K562 (cell line): ENCODE data around the gene NCOR2. TPM values are rescaled to one million over a fixed set of nuclear protein-coding genes. Genes with fewer than 3 reads are reported as not detected.
A peak's percentile ranks its signal among the peaks of the same experiment; 100 is the strongest.

ENCODE experiments used
- ATAC-seq: fragments of 200-7000 bp; cut with Tn5 transposase; 3 replicates; pipeline ENCODE4 v1.9.1; 2020; ENCODE audit warnings: moderate library complexity
- BruUV-seq: library from RNA; stranded (reverse); fragments of 400-500 nt; replicated peaks from 2 replicates; lab custom pipeline; 2021; lab: Mats Ljungman, UMichigan
- CTCF ChIA-PET: fragments of 300-600 bp; formaldehyde crosslinking; extraction: SDS; loops from one replicate; lab custom pipeline; 2021; ENCODE audit warnings: low intra/inter-chr PET ratio; lab: Yijun Ruan, JAX
- POLR2A ChIA-PET: fragments of 300-600, 350-650 bp; sonication (Branson Sonifier 250); formaldehyde crosslinking; extraction: SDS; loops from one replicate; lab custom pipeline; 2021; ENCODE audit warnings: antibody characterized with exemption, inconsistent platforms; lab: Yijun Ruan, JAX
- DNase-seq, 4 experiments: peaks; one replicate each; pipeline versions ENCODE4 v3.0.0 to v3.0.0-alpha.2; 2011 to 2018; ENCODE audit warnings: low spot score in 3 of 4, mixed read lengths in 3 of 4; ENCODE audit errors: extremely low read depth in 1 of 4
- FAIRE-seq: peaks from 2 replicates; lab custom pipeline; 2011; peaks lifted over from hg19 to GRCh38; lab: Jason Lieb, UNC
- H2AFZ ChIP-seq: 2 replicates; pipeline ENCODE4 v1.6.0; 2011; ENCODE audit warnings: low read depth, low read length, control low read depth, inconsistent platforms
- H3K27ac ChIP-seq: fragments of 200-600 bp; 3 replicates; pipeline ENCODE4 v1.8.0; 2011; ENCODE audit warnings: low read depth, mild to moderate bottlenecking, control low read depth, inconsistent platforms, low read length, moderate library complexity, mixed read lengths; ENCODE audit errors: extremely low read depth
- H3K27me3 ChIP-seq, 2 experiments: fragments of 300-600 bp in 1 of 2; 2 replicates in 1 of 2; 3 replicates in 1 of 2; pipeline versions ENCODE4 v1.6.0 to v1.8.0; 2011; ENCODE audit warnings: inconsistent platforms in 2 of 2, low read length in 2 of 2, mild to moderate bottlenecking in 1 of 2, mixed read lengths in 1 of 2, moderate library complexity in 1 of 2; ENCODE audit not compliant: control insufficient read depth in 2 of 2, insufficient read depth in 2 of 2
- H3K36me3 ChIP-seq: fragments of 300-600 bp; 3 replicates; pipeline ENCODE4 v1.8.0; 2011; ENCODE audit warnings: mild to moderate bottlenecking, low read length, inconsistent platforms; ENCODE audit not compliant: control insufficient read depth, insufficient read depth
- H3K4me1 ChIP-seq, 2 experiments: fragments of 200-600 bp in 1 of 2; replicated peaks in 1 of 2; 2 replicates in 1 of 2; 3 replicates in 1 of 2; pipeline versions ENCODE4 v1.5.1 to v1.8.0; 2011; ENCODE audit warnings: inconsistent platforms in 2 of 2, low read length in 2 of 2, mild to moderate bottlenecking in 1 of 2, mixed read lengths in 1 of 2, moderate library complexity in 1 of 2; ENCODE audit not compliant: control insufficient read depth in 2 of 2, insufficient read depth in 2 of 2
- H3K4me2 ChIP-seq: 2 replicates; pipeline ENCODE4 v1.6.1; 2011; ENCODE audit warnings: low read length, control low read depth, inconsistent platforms, mixed read lengths; ENCODE audit not compliant: insufficient read depth
- H3K4me3 ChIP-seq: fragments of 200-600 bp; sonication (generic), shearing (Covaris generic); 2 replicates; pipeline ENCODE4 v1.5.1; 2016; ENCODE audit warnings: control low read depth, inconsistent platforms
- H3K79me2 ChIP-seq: fragments of 200-600 bp; 3 replicates; pipeline ENCODE4 v1.8.0; 2011; ENCODE audit warnings: low read length, inconsistent platforms; ENCODE audit not compliant: control insufficient read depth, insufficient read depth
- H3K9ac ChIP-seq, 2 experiments: 2 replicates each; pipeline versions ENCODE4 v1.6.0 to v1.6.1; 2011; ENCODE audit warnings: low read depth in 2 of 2, low read length in 2 of 2, control low read depth in 1 of 2, inconsistent platforms in 1 of 2, mild to moderate bottlenecking in 1 of 2, mixed read lengths in 1 of 2; ENCODE audit not compliant: insufficient read depth in 1 of 2
- H3K9me1 ChIP-seq: one replicate; pipeline ENCODE4 v1.6.0; 2011; ENCODE audit warnings: inconsistent platforms, mild to moderate bottlenecking, low read length, moderate library complexity; ENCODE audit not compliant: control insufficient read depth, insufficient read depth
- H3K9me3 ChIP-seq: replicated peaks from 2 replicates; pipeline ENCODE4 v1.5.1; 2011; ENCODE audit warnings: low read depth, low read length, inconsistent platforms; ENCODE audit not compliant: control insufficient read depth, insufficient read depth
- H4K20me1 ChIP-seq: replicated peaks from 2 replicates; pipeline ENCODE4 v1.6.1; 2011; ENCODE audit warnings: low read length, inconsistent platforms, mixed read lengths; ENCODE audit not compliant: control insufficient read depth, insufficient read depth
- BRD4 ChIP-seq: fragments of 200-600 bp; sonication (generic); IDR thresholded peaks from 2 replicates; pipeline ENCODE4 v1.6.1; 2017; ENCODE audit warnings: inconsistent platforms
- CEBPB ChIP-seq: fragments of 450-650 bp; IDR thresholded peaks from 2 replicates; pipeline ENCODE4 v1.6.1; 2016; ENCODE audit warnings: missing genetic modification characterization, missing compliant biosample characterization
- FOXA3 ChIP-seq, 2 experiments: fragments of 450-650 bp in 1 of 2; sonication (generic) in 1 of 2; formaldehyde crosslinking; IDR thresholded peaks in 1 of 2; conservative IDR thresholded peaks in 1 of 2; 2 replicates each; pipeline versions ENCODE4 v1.4.0 to v1.8.0; 2020 to 2022; ENCODE audit warnings: mild to moderate bottlenecking in 2 of 2, missing genetic modification reagents in 1 of 2
- HMBOX1 ChIP-seq: sonication (generic); IDR thresholded peaks from 2 replicates; pipeline ENCODE4 v1.6.1; 2016
- SRSF7 ChIP-seq: fragments of 200-400 bp; formaldehyde crosslinking; optimal IDR thresholded peaks from 2 replicates; pipeline ENCODE3; 2017; ENCODE audit warnings: mild to moderate bottlenecking, low read depth, low read length
- ZNF134 ChIP-seq: fragments of 250-450 bp; sonication (Bioruptor Pico); conservative IDR thresholded peaks from 2 replicates; pipeline ENCODE4 v1.4.0; 2020
- ZNF280B ChIP-seq: fragments of 250-450 bp; sonication (Bioruptor Pico); IDR thresholded peaks from 2 replicates; pipeline ENCODE4 v1.5.1; 2021; ENCODE audit warnings: mild to moderate bottlenecking
- ZNF551 ChIP-seq: fragments of 250-450 bp; sonication (Bioruptor Pico); IDR thresholded peaks from 2 replicates; pipeline ENCODE4 v1.5.0; 2021; ENCODE audit warnings: mild to moderate bottlenecking, moderate library complexity
- WGBS: fragments of 100-300 bp; shearing (Covaris generic); methylation state at CpG from one replicate; pipeline ENCODE4 v1.1.6; 2016; ENCODE audit warnings: low coverage, mixed read lengths; ENCODE audit not compliant: insufficient coverage; ENCODE audit errors: missing lambda C conversion rate; 5-methylcytosine and 5-hydroxymethylcytosine counted together
- in situ Hi-C: fragments of 300-500 bp; cut with MboI; formaldehyde crosslinking; loops from 4 replicates; pipeline ENCODE4 v1.15.0; 2018; ENCODE audit warnings: inconsistent platforms, mixed read lengths
- intact Hi-C: fragments of 100-400 bp; cut with micrococcal nuclease; formaldehyde crosslinking; loops from 2 replicates; pipeline ENCODE4 v1.14.2; 2022
- polyA plus RNA-seq, 8 experiments: library from polyadenylated mRNA; depleted of rRNA in 4 of 8; stranded (reverse) in 5 of 8; unstranded in 3 of 8; fragments of >200 nt; fragmentation: Nextera tagmentation in 2 of 8; fragmentation: Illumina TruSeq in 1 of 8; extraction: Ambion mirVana in 2 of 8; extraction: Trizol in 1 of 8; gene quantifications; 2 replicates each; pipeline versions ENCODE4 v1.2.1 to v1.2.3, GENCODE V29; 2011 to 2014; ENCODE audit warnings: inconsistent platforms in 1 of 8, missing spikeins in 1 of 8
- total RNA-seq, 7 experiments: library from RNA; depleted of rRNA in 6 of 7; stranded (reverse); fragments of >200 nt in 6 of 7; fragmentation: Illumina TruSeq in 2 of 7; extraction: Trizol in 2 of 7; gene quantifications; 2 replicates each; pipeline versions ENCODE4 v1.2.1 to v1.2.3, GENCODE V29; 2011 to 2021; ENCODE audit warnings: low replicate concordance in 1 of 7

Gene NCOR2
- total and polyA plus RNA-seq, 9 of the 15 experiments (the other 6 are each of a cell fraction or from before 2014, with no cell fraction given), result 0.18 to 126 (median 8.4) TPM

GRCh38 chr12:124614512-124615292 is 47.3 kb upstream of the NCOR2 start:
- Histone ChIP-seq H3K27ac (no peak overlapping the region), H3K9me3 (no peaks in the 10 kb centered on the region; the same call in 1 of the 2 replicates), H3K27me3 (peaks cover 20 to 36% of the 10 kb centered on the region in 2 experiments), H4K20me1 (no peaks in the 10 kb centered on the region), H2AFZ (no peak overlapping the region), H3K9me1 (no peaks in the 10 kb centered on the region), H3K4me1 (peaks cover 0 to 22% of the 10 kb centered on the region in 2 experiments; a peak in 2 of 5 replicates), H3K79me2 (no peaks in the 10 kb centered on the region), H3K4me2 (no peak overlapping the region), H3K4me3 (no peak overlapping the region), H3K9ac (no peak overlapping the region), H3K36me3 (no peaks in the 10 kb centered on the region)
- no peak for TF ChIP-seq ZNF551 (CRISPR knock-in tag)
- peak; percentile 53; the same call in 1 of the 2 replicates for TF ChIP-seq CEBPB
- TF ChIP-seq FOXA3 (CRISPR knock-in tag; conservative IDR thresholded peaks at IDR 0.05 in 1 of 2, IDR thresholded peaks at IDR 0.05 in 1 of 2), result no peak
- TF ChIP-seq ZNF280B, result no peak
- peak; percentile 88 for TF ChIP-seq ZNF134 (CRISPR knock-in tag)
- TF ChIP-seq SRSF7, result no peak
- no peak for TF ChIP-seq HMBOX1
- no peak for TF ChIP-seq BRD4
- 19% methylated on average over 6 of the region's 6 CpGs for WGBS
- FAIRE-seq (no peak), ATAC-seq (no peak), DNase-seq (no peak)
- CTCF ChIA-PET, result no interaction called here
- intact Hi-C loops (no loop called here), in situ Hi-C loops (no loop called here)
- POLR2A ChIA-PET, result interaction anchor here (0.6 to 2.1 kb wide), 3 partner anchors 25 to 218 kb away, joined by 3 to 5 read pairs (median 5); no protein-coding TSS in a partner anchor
- BruUV-seq, result no TSS peak
